HG02588 (cell line): Measurements from ENCODE around the gene NRF1.
"Not testable (repeated sequence)": the region's sequence is repeated elsewhere in the genome, so short reads cannot be mapped to it uniquely, and the experiment has no call there.

ENCODE experiments used
- ATAC-seq: cut with Tn5 transposase; IDR thresholded peaks from one replicate; pipeline ENCODE4 v1.9.1; 2021; ENCODE audit warnings: mild to moderate bottlenecking, moderate library complexity; ENCODE audit not compliant: unreplicated experiment

Gene NRF1

DNA sequence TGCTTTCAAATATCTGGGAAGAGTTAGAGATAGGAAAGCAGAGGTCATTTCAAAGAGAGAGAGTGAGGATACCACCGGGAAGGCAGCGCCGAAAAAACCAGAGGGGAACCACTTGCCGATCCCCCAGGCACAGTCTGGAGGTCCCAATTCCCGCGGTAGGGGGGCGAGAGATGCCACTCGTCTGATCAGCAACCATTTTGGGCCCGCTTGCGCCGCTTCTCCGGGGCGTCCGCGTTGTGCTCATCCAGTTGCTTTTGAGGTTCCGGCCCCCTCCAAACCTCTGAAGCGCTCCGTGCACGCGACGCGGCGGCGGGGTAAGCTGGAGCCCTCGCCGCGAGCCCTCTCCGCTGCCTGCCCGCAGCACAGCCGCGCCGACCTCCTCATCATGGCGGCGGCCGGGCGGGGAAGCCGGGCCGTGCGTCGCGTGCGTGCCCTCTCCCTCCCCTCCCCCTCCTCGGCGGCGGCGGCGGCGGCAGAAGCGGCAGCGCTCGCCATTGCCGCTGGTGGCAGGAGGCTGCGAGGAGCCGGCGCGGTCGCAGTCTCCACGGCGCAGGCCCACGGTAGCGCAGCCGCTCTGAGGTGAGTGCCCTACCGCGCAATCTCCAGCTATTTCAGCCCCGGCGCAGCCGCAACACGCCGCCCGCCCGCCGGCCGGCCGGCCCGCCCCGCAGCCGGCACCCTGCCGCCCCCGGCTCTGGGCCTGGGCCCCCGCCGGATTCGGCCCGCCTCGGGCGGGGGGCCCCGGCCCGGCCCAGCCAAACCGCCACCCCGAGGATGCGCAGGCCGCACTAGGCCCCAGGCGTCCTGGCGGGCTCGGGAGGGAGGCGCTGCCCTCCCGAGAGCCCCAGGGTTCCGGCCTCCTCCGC lies at the start of gene NRF1:
NRF1 (plus strand) TSS at position 475 of the 866 bp plus-strand sequence. CDS start 45,632 bp downstream, outside the sequence.
- peak; percentile 81 for ATAC-seq

DNA sequence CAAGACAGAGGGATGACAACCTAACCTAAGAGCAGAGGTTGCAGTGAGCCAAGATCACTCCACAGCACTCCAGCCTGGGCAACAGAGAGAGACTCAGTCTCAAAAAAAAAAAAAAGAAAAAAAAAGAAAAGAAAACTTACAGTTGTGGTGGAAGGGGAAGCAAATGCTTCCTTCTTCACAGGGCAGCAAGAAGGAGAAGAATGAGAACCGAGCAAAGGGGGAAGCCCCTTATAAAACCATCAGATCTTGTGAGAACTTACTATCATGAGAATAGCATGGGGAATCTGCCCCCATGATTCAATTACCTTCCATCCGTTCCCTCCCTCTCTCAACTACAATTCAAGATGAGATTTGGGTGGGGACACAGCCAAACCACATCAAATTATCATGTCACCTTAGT lies 45.2 kb upstream of the NRF1 start:
- not testable (repeated sequence) for ATAC-seq

DNA sequence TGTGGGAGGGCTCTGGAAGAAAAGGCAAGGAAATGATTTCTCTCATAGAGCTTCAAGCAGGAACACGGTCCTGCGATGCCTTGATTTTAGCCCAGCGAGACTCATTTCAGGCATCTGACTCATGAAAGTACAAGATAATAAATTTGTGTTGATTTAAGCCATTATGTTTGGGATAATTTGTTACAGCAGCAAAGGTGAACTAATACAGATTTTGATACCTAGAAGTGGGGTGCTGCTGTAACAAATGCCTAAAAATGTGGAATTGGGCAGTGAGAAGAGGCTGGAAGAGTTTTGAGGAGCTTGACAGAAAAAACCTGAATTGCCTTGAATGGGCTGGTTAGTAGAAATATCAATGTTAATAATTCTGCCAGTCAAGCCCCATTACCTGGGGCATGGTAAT lies 44.1 kb upstream of the NRF1 start:
- ATAC-seq, result no peak

DNA sequence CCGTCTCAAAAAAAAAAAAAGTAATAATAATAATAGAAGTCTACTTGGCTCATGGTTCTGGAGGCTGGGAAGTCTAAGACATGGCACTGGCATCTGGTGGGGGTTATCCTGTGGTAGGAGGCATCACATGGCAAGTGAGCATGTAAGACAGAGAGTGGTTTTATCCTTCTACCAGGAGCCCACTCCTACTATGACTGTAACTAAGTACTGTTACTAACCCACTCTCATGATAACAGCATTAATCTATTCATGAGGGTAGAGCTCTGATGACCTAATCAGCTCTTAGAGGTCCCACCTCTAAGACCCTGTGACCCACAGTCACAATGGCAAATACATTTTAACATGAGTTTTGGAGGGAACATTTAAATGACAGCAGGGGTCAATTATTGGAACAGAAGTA lies 43.3 kb upstream of the NRF1 start:
- ATAC-seq, result no peak

DNA sequence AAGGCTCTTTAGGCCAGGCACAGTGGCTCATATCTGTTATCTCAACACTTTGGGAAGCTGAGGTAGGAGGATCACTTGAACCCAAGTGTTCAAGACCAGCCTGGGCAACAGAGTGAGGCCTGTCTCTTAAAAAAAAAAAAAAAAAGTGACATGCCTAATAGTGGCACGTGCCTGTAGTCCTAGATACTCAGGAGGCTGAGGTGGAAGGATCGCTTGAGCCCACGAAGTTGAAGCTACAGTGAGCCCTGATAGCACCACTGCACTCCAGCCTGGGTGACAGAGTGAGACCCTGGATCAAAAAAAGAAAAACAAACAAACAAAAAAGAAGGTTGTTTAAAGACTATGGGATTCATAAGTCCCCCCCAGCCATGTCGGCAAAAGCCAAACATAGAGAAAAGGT lies 42.2 kb upstream of the NRF1 start:
- no peak for ATAC-seq

DNA sequence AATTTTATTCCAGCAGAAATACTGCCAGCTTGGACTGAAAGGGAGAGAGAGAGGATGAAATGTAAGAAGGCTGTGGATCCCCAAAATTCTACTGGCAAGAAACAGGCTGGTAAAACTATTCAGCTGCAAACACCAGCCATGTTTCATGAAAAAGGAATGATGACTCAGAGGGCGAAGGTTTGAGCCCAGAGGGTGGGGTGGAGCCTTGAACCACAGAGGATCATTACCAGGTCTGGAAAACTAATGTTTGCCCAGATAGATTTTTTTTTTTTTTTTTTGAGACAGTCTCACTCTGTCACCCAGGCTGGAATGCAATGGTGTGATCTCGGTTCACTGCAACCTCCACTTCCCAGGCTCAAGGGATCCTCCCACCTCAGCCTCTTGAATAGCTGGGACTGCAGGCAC lies 41.7 kb upstream of the NRF1 start:
- ATAC-seq, result no peak

- ATAC-seq, result no peak
These were observed 40.3 kb upstream of the NRF1 start for GRCh38 chr7:129571201-129571600.

- ATAC-seq, result no peak
These were observed 39.3 kb upstream of the NRF1 start for GRCh38 chr7:129572205-129572604.

GRCh38 chr7:129574487-129574886 lies 37.0 kb upstream of the NRF1 start:
- ATAC-seq, result no peak

GRCh38 chr7:129575699-129576098 lies 35.8 kb upstream of the NRF1 start:
- ATAC-seq, result no peak

DNA sequence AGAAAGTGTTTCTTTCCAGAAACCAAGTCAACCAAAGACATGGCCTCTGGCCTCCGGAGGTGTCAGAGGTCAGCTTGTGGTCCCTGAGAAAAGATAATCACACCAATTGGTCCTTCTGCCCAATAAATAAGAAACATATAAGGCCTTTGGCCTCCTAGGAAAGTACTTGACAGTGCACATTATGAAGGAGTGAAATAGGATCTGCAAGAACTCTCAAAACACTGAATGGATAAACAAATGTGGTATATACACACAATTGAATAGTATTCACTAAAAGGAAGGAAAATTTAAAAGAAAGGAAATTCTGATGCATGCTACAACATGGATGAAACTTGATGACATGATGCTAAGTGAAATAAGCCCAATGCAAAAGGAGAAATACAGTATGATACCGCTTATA lies 35.4 kb upstream of the NRF1 start:
- ATAC-seq, result no peak

DNA sequence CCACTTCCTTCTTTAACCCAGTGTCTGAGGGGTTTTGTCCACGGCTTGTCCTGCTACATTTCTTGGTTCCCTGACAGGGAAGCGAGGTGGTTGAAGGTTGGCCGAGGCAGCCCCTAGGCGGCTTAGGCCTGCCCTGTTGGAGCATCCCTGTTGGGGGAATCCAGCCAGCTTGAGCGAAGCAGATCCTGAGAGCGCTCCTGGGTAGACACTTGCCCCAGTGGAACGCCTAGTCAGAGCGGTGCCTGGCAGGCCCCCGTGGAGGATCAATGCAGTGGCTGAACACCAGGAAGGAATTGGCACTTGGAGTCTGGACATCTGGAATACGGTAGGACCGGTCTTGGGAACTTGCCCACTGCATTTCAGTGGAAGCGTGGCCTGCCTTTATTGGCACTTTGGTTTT lies 32.7 kb upstream of the NRF1 start:
- no peak for ATAC-seq

- ATAC-seq, result not testable (repeated sequence)
These were observed 25.3 kb upstream of the NRF1 start for GRCh38 chr7:129586179-129586578.

DNA sequence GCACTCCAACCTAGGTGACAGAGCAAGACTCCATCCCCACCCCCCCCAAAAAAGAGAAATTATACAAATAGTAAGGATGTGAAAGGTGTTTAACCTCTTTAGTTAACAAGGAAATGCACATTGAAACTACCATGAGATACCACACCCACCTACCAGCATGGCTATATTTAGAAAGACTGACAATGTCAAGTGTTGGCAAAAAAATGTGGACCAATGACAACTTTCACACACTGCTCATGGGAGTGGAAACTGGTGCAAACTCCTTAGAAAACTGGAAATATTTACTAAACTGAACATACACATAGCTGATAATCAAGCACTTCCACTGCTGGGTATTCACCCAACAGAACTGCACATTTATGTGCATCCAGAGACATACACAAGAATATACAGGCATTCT lies 23.3 kb upstream of the NRF1 start:
- ATAC-seq, result no peak

DNA sequence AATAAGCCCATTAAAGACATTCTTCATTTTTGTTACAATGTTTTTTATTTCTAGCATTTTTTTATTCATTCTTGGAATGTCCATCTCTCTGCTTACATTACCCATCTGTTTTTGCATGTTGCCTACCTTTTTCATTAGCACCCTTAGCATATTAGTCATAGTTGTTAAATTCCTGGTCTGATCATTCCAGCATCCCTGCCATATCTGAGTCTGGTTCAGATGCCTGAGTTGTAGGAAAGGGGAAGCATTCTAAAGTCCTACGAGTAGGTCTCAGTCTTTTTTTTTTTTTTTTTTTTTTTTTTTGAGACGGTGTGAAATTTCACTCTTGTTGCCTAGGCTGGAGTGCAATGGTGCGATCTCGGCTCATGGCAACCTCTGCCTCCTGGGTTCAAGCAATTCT lies 19.7 kb upstream of the NRF1 start:
- ATAC-seq, result no peak

GRCh38 chr7:129596386-129596785 lies 15.1 kb upstream of the NRF1 start:
- not testable (repeated sequence) for ATAC-seq

- ATAC-seq, result no peak
These were observed 13.8 kb upstream of the NRF1 start for GRCh38 chr7:129597672-129598071.

DNA sequence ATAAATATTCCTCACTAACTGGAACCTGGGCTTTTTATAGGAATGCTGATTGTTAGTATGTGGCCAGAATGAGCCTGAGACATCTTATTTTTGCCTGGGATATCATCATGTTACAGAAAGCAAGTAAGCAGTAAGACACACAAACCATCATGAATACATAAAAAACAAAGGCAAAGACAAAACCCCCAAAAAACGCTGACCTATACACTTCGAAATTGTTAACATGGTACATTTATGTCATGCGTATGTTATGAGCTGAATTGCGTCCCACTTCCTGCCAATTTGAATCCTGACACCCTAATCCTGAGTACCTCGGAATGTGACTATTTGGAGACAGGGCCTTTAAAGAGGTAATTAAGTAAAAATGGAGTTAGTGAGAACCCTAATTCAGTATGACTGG lies 12.3 kb upstream of the NRF1 start:
- no peak for ATAC-seq

DNA sequence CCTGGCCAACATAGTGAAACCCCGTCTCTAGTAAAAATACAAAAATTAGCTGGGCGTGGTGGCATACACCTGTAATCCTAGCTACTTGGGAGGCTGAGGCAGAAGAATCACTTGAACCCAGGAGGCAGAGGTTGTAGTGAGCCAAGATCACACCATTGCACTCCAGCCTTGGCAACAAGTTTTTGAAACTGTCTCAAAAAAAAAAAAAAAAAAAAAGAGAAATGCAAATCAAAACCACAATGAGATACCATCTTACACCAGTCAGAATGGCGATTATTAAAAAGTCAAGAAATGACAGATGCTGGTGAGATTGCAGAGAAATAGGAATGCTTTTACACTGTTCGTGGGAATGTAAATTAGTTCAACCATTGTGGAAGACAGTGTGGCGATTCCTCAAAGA lies 7.9 kb upstream of the NRF1 start:
- not testable (repeated sequence) for ATAC-seq

DNA sequence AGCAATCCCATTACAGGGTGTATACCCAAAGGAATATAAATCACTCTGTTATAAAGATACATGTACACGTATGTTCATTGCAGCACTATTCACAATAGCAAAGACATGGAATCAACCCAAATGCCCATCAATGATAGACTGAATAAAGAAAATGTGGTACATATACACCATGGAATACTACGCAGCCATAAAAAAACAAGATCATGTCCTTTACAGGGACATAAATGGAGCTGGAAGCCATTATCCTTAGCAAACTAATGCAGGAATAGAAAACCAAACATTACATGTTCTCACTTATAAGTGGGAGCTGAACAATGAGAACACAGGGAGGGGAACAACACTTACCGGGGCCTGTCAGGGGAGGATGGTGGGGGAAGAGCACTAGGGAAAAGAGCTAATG lies 7.5 kb upstream of the NRF1 start:
- ATAC-seq, result not testable (repeated sequence)

DNA sequence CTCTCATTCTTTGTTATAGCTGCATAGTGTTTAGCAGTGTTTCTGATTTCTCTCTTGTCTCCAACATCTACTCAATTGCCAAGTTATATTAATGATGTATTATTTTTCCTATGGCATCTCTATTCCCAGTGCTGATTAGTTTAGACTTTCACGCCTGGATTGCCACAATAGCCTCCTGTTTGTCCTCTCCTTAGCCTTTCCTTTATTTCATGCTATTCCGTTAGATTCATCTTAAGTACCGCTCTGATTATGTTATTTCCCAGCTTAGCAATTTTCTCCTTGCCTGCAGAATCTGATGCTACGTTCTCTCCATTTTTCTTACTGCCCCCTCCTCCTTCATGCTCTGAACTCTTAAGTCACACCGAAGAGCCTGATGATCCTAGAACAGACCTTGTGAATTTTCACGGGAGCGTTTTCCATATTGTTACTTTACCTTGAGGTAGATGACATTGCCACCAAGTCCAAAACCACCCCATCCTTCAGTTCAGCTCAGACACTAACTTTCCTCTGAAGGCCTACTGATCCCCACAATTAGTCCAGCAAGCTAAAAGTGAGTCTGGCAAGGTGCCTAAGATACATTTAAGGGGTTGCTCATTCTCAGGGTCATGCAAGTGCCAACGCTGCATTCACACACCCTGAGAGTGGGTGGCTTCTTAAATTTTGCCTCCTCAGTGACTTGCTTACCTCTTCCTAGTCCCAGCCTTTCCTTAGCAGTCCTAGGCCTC lies 6.6 kb upstream of the NRF1 start:
- no peak for ATAC-seq

GRCh38 chr7:129605960-129606614 lies 5.4 kb upstream of the NRF1 start:
- no peak for ATAC-seq
